Right lobe of liver (tissue), 6 donors: Measurements from ENCODE around the gene DMKN. TPM values are rescaled to one million over a fixed set of nuclear protein-coding genes. Genes with fewer than 3 reads are reported as not detected.
A peak's percentile ranks its signal among the peaks of the same experiment; 100 is the strongest.

Experiments
- ATAC-seq, 4 donors: fragments of 200-7000 bp; cut with Tn5 transposase; one replicate each; pipeline ENCODE4 v1.9.1; 2020; ENCODE audit warnings: mild to moderate bottlenecking in 4 of 4, moderate library complexity in 4 of 4
- DNase-seq, 3 donors: peaks; one replicate each; pipeline ENCODE4 v3.0.0-alpha.2; 2020
- H3K27ac ChIP-seq, 3 donors: fragments of 200-600 bp; one replicate each; pipeline ENCODE4 v1.8.0; 2022
- H3K27me3 ChIP-seq, 2 donors: fragments of 200-600 bp; one replicate each; pipeline ENCODE4 v1.8.0; 2022
- H3K36me3 ChIP-seq, 4 donors: fragments of 200-600 bp; sonication (generic) in 1 of 4; one replicate each; pipeline versions ENCODE4 v1.5.1 to v1.8.0; 2017 to 2022; ENCODE audit warnings: control low read depth in 1 of 4
- H3K4me1 ChIP-seq, 4 donors: fragments of 200-600 bp; sonication (generic) in 1 of 4; one replicate each; pipeline versions ENCODE4 v1.5.1 to v1.8.0; 2017 to 2022; ENCODE audit warnings: control low read depth in 1 of 4
- H3K4me3 ChIP-seq, 3 donors: fragments of 200-600 bp; one replicate each; pipeline ENCODE4 v1.8.0; 2022
- H3K9me3 ChIP-seq, 4 donors: fragments of 200-600 bp; sonication (generic) in 1 of 4; one replicate each; pipeline versions ENCODE4 v1.5.1 to v1.8.0; 2017 to 2022; ENCODE audit warnings: control low read depth in 1 of 4
- POLR2A ChIP-seq: fragments of 450-650 bp; IDR thresholded peaks from one replicate; pipeline ENCODE4 v1.6.1; 2017; ENCODE audit warnings: antibody characterized with exemption, mild to moderate bottlenecking
- WGBS: methylation state at CpG from one replicate; pipeline ENCODE4 v1.1.6; 2018; ENCODE audit warnings: low coverage, low lambda C conversion rate; ENCODE audit not compliant: insufficient coverage; ENCODE audit errors: missing lambda C conversion rate; 5-methylcytosine and 5-hydroxymethylcytosine counted together
- intact Hi-C, 2 donors: fragments of 100-400 bp; cut with DNase I; formaldehyde crosslinking; loops; one replicate each; pipeline versions ENCODE4 v1.11.2 to v1.14.1; 2022
- total RNA-seq, 6 experiments: library from RNA; depleted of rRNA in 2 of 6; stranded (reverse); fragments of >200 nt in 2 of 6; fragmentation: NEBNext Ultra II Directional in 3 of 6; extraction: Animal tissue kit (Norgen Biotek cat#: 25700) in 3 of 6; gene quantifications; one replicate each; pipeline versions ENCODE4 v1.1.0 to v1.2.4, GENCODE V29; 2016 to 2023
- TF ChIP-seq, protein P1 (sequence below), 4 donors: fragments of 200-600 bp in 3 of 4; fragments of 450-650 bp in 1 of 4; IDR thresholded peaks; one replicate each; pipeline versions ENCODE4 v1.5.1 to v1.8.0; 2016 to 2022; ENCODE audit warnings: antibody characterized with exemption in 4 of 4, mild to moderate bottlenecking in 2 of 4
- donor health status: DM: no; HTN: yes; CAD: no.
- donor health status: DM: no; HTN: no; CAD: no.
- donor health status: DM: no; HTN: no; CAD: no.
- donor health status: DM: no; HTN: yes; CAD: no.
- donor health status: DM: no; HTN: yes; CAD: no.

Gene DMKN
- total RNA-seq, 6 experiments from 2014 or later = 1.0 to 4.0 (median 2.0) TPM

DNA sequence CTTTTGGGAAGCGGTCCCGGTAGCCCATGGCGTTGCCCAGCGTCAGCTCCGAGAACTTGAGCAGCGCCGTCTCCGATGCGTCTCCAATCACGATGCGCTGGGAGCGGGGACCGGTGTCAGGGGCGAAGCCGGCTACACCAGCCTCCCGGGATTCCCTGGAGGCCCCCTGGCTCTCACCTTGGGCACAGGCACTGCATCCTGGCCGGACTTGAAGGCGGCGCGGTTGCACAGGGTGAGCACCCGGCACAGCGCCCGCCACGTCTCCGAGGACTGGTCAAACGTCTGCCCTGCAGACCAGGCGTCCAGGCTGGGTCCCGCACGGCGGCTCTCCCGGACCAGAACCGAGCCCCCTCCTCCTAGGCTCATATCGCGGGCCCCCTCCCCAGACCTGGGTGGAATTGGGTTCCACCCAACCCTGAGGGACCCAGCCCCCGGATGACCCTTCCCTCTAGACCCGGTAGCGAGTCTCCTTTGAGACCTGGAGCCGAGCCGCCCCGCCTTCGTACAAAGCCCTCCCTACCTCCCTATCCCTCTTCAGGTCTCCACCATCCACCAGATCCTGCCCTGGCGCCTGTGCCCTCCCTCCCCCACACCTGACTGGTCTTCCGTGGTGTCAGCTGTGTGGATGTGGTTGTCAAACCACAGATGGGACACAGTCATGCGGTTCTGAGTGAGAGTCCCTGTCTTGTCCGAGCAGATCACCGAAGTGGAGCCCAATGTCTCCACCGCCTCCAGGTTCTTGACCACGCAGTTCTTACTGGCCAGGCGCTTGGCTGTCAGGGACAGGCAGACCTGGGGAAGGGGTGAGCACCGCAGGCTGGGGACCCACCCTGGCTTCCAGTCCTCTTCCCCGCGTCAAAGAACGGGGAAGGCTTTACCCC lies 45.2 kb upstream of the DMKN start:
- no peak overlapping the region for H3K27ac ChIP-seq
- no peak for TF ChIP-seq POLR2A
- TF ChIP-seq, protein P1, sequence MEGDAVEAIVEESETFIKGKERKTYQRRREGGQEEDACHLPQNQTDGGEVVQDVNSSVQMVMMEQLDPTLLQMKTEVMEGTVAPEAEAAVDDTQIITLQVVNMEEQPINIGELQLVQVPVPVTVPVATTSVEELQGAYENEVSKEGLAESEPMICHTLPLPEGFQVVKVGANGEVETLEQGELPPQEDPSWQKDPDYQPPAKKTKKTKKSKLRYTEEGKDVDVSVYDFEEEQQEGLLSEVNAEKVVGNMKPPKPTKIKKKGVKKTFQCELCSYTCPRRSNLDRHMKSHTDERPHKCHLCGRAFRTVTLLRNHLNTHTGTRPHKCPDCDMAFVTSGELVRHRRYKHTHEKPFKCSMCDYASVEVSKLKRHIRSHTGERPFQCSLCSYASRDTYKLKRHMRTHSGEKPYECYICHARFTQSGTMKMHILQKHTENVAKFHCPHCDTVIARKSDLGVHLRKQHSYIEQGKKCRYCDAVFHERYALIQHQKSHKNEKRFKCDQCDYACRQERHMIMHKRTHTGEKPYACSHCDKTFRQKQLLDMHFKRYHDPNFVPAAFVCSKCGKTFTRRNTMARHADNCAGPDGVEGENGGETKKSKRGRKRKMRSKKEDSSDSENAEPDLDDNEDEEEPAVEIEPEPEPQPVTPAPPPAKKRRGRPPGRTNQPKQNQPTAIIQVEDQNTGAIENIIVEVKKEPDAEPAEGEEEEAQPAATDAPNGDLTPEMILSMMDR (IDR thresholded peaks at IDR 0.05) = no peak
- H3K4me1 ChIP-seq = no peaks in the 10 kb centered on the region
- H3K9me3 ChIP-seq = no peaks in the 10 kb centered on the region
- no peak for ATAC-seq
- no peak overlapping the region for H3K4me3 ChIP-seq
- intact Hi-C loops = no loop called here
- peak in 1 of 3 donors; percentile 38 for DNase-seq
- H3K36me3 ChIP-seq = no peaks in the 10 kb centered on the region
- 42% methylated on average over 21 of the region's 53 CpGs for WGBS
- no peaks in the 10 kb centered on the region for H3K27me3 ChIP-seq

GRCh38 chr19:35557539-35558399 lies 44.3 kb upstream of the DMKN start:
- intact Hi-C loops = no loop called here
- ATAC-seq (peak; percentile 39 to 60 (median 52)), DNase-seq (peak in 2 of 3 donors; percentile 44 to 67)
- Histone ChIP-seq H3K27ac (no peak overlapping the region), H3K36me3 (no peaks in the 10 kb centered on the region), H3K4me1 (no peaks in the 10 kb centered on the region), H3K4me3 (no peak overlapping the region), H3K9me3 (no peaks in the 10 kb centered on the region), H3K27me3 (no peaks in the 10 kb centered on the region)
- WGBS = 12% methylated on average over 29 of the region's 60 CpGs
- no peak for TF ChIP-seq POLR2A
- TF ChIP-seq, protein P1 (IDR thresholded peaks at IDR 0.05) = no peak

DNA sequence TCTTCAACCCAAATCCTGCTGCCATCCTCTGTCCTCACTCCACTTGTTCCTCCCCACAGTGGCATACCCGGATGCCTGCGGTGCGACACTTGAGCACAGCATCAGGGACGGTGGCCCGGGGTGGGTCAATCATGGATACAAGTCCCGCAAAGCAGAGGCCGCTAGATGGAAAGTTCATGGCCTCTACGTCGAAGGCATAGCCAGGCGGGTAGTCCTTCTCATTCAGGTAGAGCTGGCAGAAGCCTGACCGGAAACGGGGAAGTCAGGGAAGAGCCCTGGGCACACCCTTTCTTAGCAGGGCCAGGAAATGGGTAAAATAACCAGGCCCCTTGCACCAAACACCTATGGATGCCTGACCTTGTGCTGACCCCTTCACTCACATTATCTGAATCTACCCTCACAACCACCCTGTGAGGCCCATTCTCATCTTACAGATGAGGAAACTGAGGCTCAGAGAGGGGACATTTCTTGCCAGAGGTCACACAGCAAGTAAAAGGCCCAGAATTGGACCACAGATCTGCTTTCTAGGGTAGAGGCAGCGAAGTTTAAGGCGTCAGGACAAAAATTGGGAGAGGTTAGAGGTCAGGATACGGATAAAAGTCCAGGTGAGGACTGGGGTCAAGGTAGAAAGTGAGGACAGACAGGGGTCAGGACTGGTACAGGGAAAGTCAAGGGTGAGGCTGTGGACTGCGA lies 43.5 kb upstream of the DMKN start:
- intact Hi-C loops = no loop called here

More for the DNA sequence above, 43.5 kb upstream of the DMKN start:
- DNase-seq (no peak), ATAC-seq (no peak)
- WGBS = 76% methylated on average over 9 of the region's 16 CpGs
- Histone ChIP-seq H3K4me3 (no peak overlapping the region), H3K4me1 (no peaks in the 10 kb centered on the region), H3K9me3 (no peaks in the 10 kb centered on the region), H3K36me3 (no peaks in the 10 kb centered on the region), H3K27me3 (no peaks in the 10 kb centered on the region), H3K27ac (no peak overlapping the region)
- TF ChIP-seq POLR2A = no peak
- TF ChIP-seq, protein P1 (IDR thresholded peaks at IDR 0.05) = no peak
